Mesenchymal stem cell (in vitro differentiated cells and primary cell): Measurements from ENCODE around the gene SPAG6.

ENCODE experiments used
- DNase-seq: peaks from one replicate; pipeline ENCODE4 v3.0.0-alpha.2; 2013
- H2AFZ ChIP-seq: one replicate; pipeline ENCODE4 v1.6.1; 2013; ENCODE audit warnings: low read depth, mild to moderate bottlenecking, control low read depth, inconsistent platforms, low read length, moderate library complexity
- H2AK5ac ChIP-seq: 2 replicates; pipeline ENCODE4 v1.6.1; 2013; ENCODE audit warnings: low read length, moderate library complexity, mild to moderate bottlenecking, inconsistent platforms; ENCODE audit not compliant: severe bottlenecking
- H2BK120ac ChIP-seq: one replicate; pipeline ENCODE4 v1.6.1; 2013; ENCODE audit warnings: low read depth, mild to moderate bottlenecking, inconsistent platforms, low read length, moderate library complexity
- H2BK12ac ChIP-seq, 2 experiments: one replicate each; pipeline ENCODE4 v1.6.1; 2013; ENCODE audit warnings: inconsistent platforms in 2 of 2, low read length in 2 of 2, mild to moderate bottlenecking in 2 of 2, moderate library complexity in 2 of 2, control low read depth in 1 of 2
- H2BK15ac ChIP-seq: one replicate; pipeline ENCODE4 v1.6.1; 2013; ENCODE audit warnings: mild to moderate bottlenecking, low read depth, inconsistent platforms; ENCODE audit not compliant: poor library complexity, severe bottlenecking
- H2BK5ac ChIP-seq: 2 replicates; pipeline ENCODE4 v1.6.1; 2013; ENCODE audit warnings: low read depth, mild to moderate bottlenecking, low read length, control low read depth, inconsistent platforms; ENCODE audit not compliant: poor library complexity, severe bottlenecking
- H3K14ac ChIP-seq, 2 experiments: one replicate each; pipeline ENCODE4 v1.6.1; 2013; ENCODE audit warnings: inconsistent platforms in 2 of 2, low read length in 2 of 2, control low read depth in 1 of 2, mild to moderate bottlenecking in 1 of 2, moderate library complexity in 1 of 2
- H3K18ac ChIP-seq, 2 experiments: one replicate each; pipeline ENCODE4 v1.6.1; 2013; ENCODE audit warnings: inconsistent platforms in 2 of 2, low read length in 2 of 2, control low read depth in 1 of 2, low read depth in 1 of 2, mild to moderate bottlenecking in 1 of 2
- H3K23ac ChIP-seq, 2 experiments: one replicate each; pipeline ENCODE4 v1.6.1; 2013; ENCODE audit warnings: inconsistent platforms in 2 of 2, low read length in 2 of 2, mild to moderate bottlenecking in 2 of 2, moderate library complexity in 2 of 2, control low read depth in 1 of 2
- H3K27ac ChIP-seq: 2 replicates; pipeline ENCODE4 v1.5.1; 2013; ENCODE audit warnings: mild to moderate bottlenecking, moderate library complexity, low read length, control low read depth, inconsistent platforms; ENCODE audit not compliant: poor library complexity, severe bottlenecking
- H3K27me3 ChIP-seq, 2 experiments: 2 replicates each; pipeline versions ENCODE4 v1.6.1 to v1.7.0; 2013; ENCODE audit warnings: low read length in 2 of 2, mild to moderate bottlenecking in 2 of 2, moderate library complexity in 2 of 2, control low read depth in 1 of 2, inconsistent platforms in 1 of 2; ENCODE audit not compliant: control insufficient read depth in 1 of 2, insufficient read depth in 1 of 2
- H3K36me3 ChIP-seq, 2 experiments: 2 replicates each; pipeline versions ENCODE4 v1.6.1 to v1.7.0; 2013; ENCODE audit warnings: low read length in 2 of 2, control low read depth in 1 of 2, inconsistent platforms in 1 of 2, low read depth in 1 of 2, mild to moderate bottlenecking in 1 of 2; ENCODE audit not compliant: insufficient read depth in 2 of 2, control insufficient read depth in 1 of 2
- H3K4ac ChIP-seq, 2 experiments: one replicate each; pipeline ENCODE4 v1.6.1; 2013; ENCODE audit warnings: inconsistent platforms in 2 of 2, low read length in 2 of 2, mild to moderate bottlenecking in 2 of 2, moderate library complexity in 2 of 2, control low read depth in 1 of 2, low read depth in 1 of 2
- H3K4me1 ChIP-seq: 2 replicates; pipeline ENCODE4 v1.6.1; 2013; ENCODE audit warnings: low read depth, low read length, control low read depth; ENCODE audit not compliant: control insufficient read depth, insufficient read depth
- H3K4me2 ChIP-seq: 2 replicates; pipeline ENCODE4 v1.6.1; 2013; ENCODE audit warnings: low read length, mild to moderate bottlenecking, inconsistent platforms; ENCODE audit not compliant: poor library complexity, severe bottlenecking
- H3K4me3 ChIP-seq, 2 experiments: 2 replicates each; pipeline versions ENCODE4 v1.5.1 to v1.7.0; 2013; ENCODE audit warnings: low read length in 2 of 2, mild to moderate bottlenecking in 2 of 2, control low read depth in 1 of 2, low read depth in 1 of 2; ENCODE audit not compliant: insufficient read depth in 1 of 2
- H3K79me1 ChIP-seq: replicated peaks from 2 replicates; pipeline ENCODE4 v1.6.1; 2013; ENCODE audit warnings: mild to moderate bottlenecking, control low read depth, low read length, inconsistent platforms; ENCODE audit not compliant: poor library complexity, severe bottlenecking
- H3K9ac ChIP-seq: 2 replicates; pipeline ENCODE4 v1.7.0; 2013; ENCODE audit warnings: mild to moderate bottlenecking, low read length, moderate library complexity
- H3K9me3 ChIP-seq: 2 replicates; pipeline ENCODE4 v1.7.0; 2013; ENCODE audit warnings: mild to moderate bottlenecking, low read length; ENCODE audit not compliant: control insufficient read depth
- H4K8ac ChIP-seq: one replicate; pipeline ENCODE4 v1.6.1; 2013; ENCODE audit warnings: inconsistent platforms, mild to moderate bottlenecking, low read length, moderate library complexity
- H4K91ac ChIP-seq: one replicate; pipeline ENCODE4 v1.6.1; 2013; ENCODE audit warnings: mild to moderate bottlenecking, low read length, inconsistent platforms
- WGBS: methylation state at CpG from one replicate; pipeline ENCODE4 v1.1.7; 2013; ENCODE audit warnings: mixed read lengths; 5-methylcytosine and 5-hydroxymethylcytosine counted together

SPAG6 gene

DNA sequence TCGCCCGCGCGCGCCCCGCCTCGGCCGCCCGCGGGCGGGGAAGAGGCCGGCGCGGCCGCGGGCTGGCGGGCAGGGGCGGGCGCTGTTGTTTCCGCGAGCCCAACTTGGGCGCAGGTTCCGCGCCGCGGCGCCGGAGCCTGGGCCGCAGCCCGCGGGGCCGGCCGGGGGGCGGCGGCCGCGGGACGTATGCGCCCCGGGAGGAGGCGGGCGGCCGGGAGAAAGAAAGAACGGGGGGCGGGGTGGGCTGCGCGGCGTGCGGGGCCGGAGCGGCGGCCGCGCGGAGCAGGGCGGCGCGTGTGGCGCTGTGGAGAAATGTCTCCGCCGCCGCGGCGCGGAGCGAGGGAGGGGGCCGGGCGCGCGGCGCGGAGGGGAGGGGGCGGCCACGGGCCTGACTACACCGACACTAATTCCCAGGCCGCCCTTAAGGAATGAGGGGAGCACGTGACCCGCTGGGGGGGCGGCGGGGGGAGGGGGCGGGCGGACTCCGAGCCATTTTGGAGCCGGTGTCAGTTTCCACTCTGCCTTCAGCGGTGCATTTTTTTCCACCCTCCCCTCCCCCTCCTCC lies 24.6 kb upstream of the SPAG6 start, which contains the start of gene BMI1:
Gene BMI1, plus strand, starts transcription at position 509 of the 565 bp plus-strand sequence. CDS start 5,351 bp downstream, outside the sequence.
- H4K91ac ChIP-seq, result peak within 1 kb of the TSS; percentile 83
- H2BK12ac ChIP-seq, result peak within 1 kb of the TSS in 1 of 2 experiments; percentile 83
- H3K18ac ChIP-seq, result peak within 1 kb of the TSS; percentile 83 to 92
- H3K27me3 ChIP-seq, result peaks cover 22 to 29% of the 10 kb centered on the region in 2 experiments
- no peak within 1 kb of the TSS for H3K27ac ChIP-seq
- under 1% methylated on average over 21 of the region's 85 CpGs for WGBS
- H2BK15ac ChIP-seq, result peak within 1 kb of the TSS; percentile 96
- peak within 1 kb of the TSS; percentile 98 for H2BK120ac ChIP-seq
- H2BK5ac ChIP-seq, result peak within 1 kb of the TSS; percentile 70
- H3K4ac ChIP-seq, result peak within 1 kb of the TSS; percentile 91
- H3K23ac ChIP-seq, result peak within 1 kb of the TSS in 1 of 2 experiments; percentile 89
- peak within 1 kb of the TSS; percentile 94 for H3K4me2 ChIP-seq
- H4K8ac ChIP-seq, result peak within 1 kb of the TSS; percentile 96
- H3K14ac ChIP-seq, result peak within 1 kb of the TSS in 1 of 2 experiments; percentile 97
- peak; percentile 63 for DNase-seq
- H3K9me3 ChIP-seq, result no peaks in the 10 kb centered on the region
- peak within 1 kb of the TSS; percentile 92 for H2AFZ ChIP-seq
- no peaks in the 10 kb centered on the region for H3K36me3 ChIP-seq
- H3K79me1 ChIP-seq, result peaks cover 13% of the 10 kb centered on the region
- H3K9ac ChIP-seq, result peak within 1 kb of the TSS; percentile 91
- no peak within 1 kb of the TSS for H2AK5ac ChIP-seq
- no peaks in the 10 kb centered on the region for H3K4me1 ChIP-seq
- peak within 1 kb of the TSS; percentile 78 to 89 for H3K4me3 ChIP-seq

DNA sequence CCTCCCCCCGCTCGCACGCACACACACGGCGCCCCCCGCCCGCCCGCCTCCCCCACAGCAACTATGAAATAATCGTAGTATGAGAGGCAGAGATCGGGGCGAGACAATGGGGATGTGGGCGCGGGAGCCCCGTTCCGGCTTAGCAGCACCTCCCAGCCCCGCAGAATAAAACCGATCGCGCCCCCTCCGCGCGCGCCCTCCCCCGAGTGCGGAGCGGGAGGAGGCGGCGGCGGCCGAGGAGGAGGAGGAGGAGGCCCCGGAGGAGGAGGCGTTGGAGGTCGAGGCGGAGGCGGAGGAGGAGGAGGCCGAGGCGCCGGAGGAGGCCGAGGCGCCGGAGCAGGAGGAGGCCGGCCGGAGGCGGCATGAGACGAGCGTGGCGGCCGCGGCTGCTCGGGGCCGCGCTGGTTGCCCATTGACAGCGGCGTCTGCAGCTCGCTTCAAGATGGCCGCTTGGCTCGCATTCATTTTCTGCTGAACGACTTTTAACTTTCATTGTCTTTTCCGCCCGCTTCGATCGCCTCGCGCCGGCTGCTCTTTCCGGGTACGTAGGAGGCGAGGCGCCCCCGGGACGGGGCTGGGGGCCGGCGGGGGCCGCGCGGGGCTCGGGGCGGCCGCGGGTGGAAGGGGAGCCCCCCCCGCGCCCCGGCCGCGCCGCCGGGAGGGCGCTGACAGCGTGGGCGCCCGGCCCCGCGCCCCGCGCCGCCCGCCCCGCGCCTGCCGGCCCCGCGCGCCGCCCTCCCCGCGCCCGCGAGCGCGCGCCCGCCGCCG lies 24.0 kb upstream of the SPAG6 start:
- H2BK120ac ChIP-seq, result peak overlapping the region; percentile 98
- no peaks in the 10 kb centered on the region for H3K9me3 ChIP-seq
- WGBS, result 1% methylated on average over 66 of the region's 114 CpGs
- H2AFZ ChIP-seq, result peak overlapping the region; percentile 92
- DNase-seq, result peak; percentile 81
- no peaks in the 10 kb centered on the region for H3K4me1 ChIP-seq
- H4K8ac ChIP-seq, result peak overlapping the region; percentile 96
- peak overlapping the region in 1 of 2 experiments; percentile 97 for H3K14ac ChIP-seq
- peak overlapping the region; percentile 78 to 81 for H3K4me3 ChIP-seq
- H3K27me3 ChIP-seq, result peaks cover 22 to 29% of the 10 kb centered on the region in 2 experiments
- H3K36me3 ChIP-seq, result no peaks in the 10 kb centered on the region
- peak overlapping the region; percentile 80 to 92 for H3K18ac ChIP-seq
- H2BK12ac ChIP-seq, result peak overlapping the region in 1 of 2 experiments; percentile 83
- H3K79me1 ChIP-seq, result peaks cover 13% of the 10 kb centered on the region
- H3K27ac ChIP-seq, result no peak overlapping the region
- peak overlapping the region; percentile 83 for H4K91ac ChIP-seq
- peak overlapping the region; percentile 88 for H3K9ac ChIP-seq
- H3K23ac ChIP-seq, result peak overlapping the region in 1 of 2 experiments; percentile 89
- H2BK15ac ChIP-seq, result peak overlapping the region; percentile 96
- H2BK5ac ChIP-seq, result peak overlapping the region; percentile 70
- no peak overlapping the region for H2AK5ac ChIP-seq
- H3K4me2 ChIP-seq, result peak overlapping the region; percentile 77
- peak overlapping the region; percentile 91 for H3K4ac ChIP-seq

GRCh38 chr10:22321924-22322640 lies 23.2 kb upstream of the SPAG6 start:
- no peak overlapping the region for H4K91ac ChIP-seq
- under 1% methylated on average over 56 of the region's 57 CpGs for WGBS
- H3K4me1 ChIP-seq, result no peaks in the 10 kb centered on the region
- no peak overlapping the region for H2BK5ac ChIP-seq
- peaks cover 22 to 29% of the 10 kb centered on the region in 2 experiments for H3K27me3 ChIP-seq
- H3K4me3 ChIP-seq, result peak overlapping the region; percentile 78 to 89
- H3K4ac ChIP-seq, result no peak overlapping the region
- H3K23ac ChIP-seq, result no peak overlapping the region
- no peak overlapping the region for H2AFZ ChIP-seq
- H3K4me2 ChIP-seq, result peak overlapping the region; percentile 61
- peak overlapping the region; percentile 28 for H4K8ac ChIP-seq
- peak; percentile 40 for DNase-seq
- peak overlapping the region in 1 of 2 experiments; percentile 54 for H2BK12ac ChIP-seq
- no peak overlapping the region for H3K14ac ChIP-seq
- H2BK15ac ChIP-seq, result peak overlapping the region; percentile 83
- no peaks in the 10 kb centered on the region for H3K9me3 ChIP-seq
- H3K18ac ChIP-seq, result peak overlapping the region in 1 of 2 experiments; percentile 75
- H3K79me1 ChIP-seq, result peaks cover 9% of the 10 kb centered on the region
- H3K9ac ChIP-seq, result peak overlapping the region; percentile 83
- peak overlapping the region; percentile 98 for H2BK120ac ChIP-seq
- H3K36me3 ChIP-seq, result peaks cover 0 to 7% of the 10 kb centered on the region in 2 experiments
- no peak overlapping the region for H2AK5ac ChIP-seq
- H3K27ac ChIP-seq, result no peak overlapping the region
